KMS-11 (cell line): Measurements from ENCODE around the gene BCL7B.

ENCODE experiments used
- H2AFZ ChIP-seq: fragments of 200-600 bp; sonication (generic); 2 replicates; pipeline ENCODE4 v1.6.1; 2016; ENCODE audit warnings: antibody characterized with exemption, mixed run types, low read depth
- H3K27ac ChIP-seq: fragments of 200-600 bp; sonication (generic); 2 replicates; pipeline ENCODE4 v1.6.1; 2016; ENCODE audit warnings: mild to moderate bottlenecking, mixed run types
- H3K27me3 ChIP-seq: fragments of 200-600 bp; sonication (generic); 2 replicates; pipeline ENCODE4 v1.6.1; 2017; ENCODE audit warnings: mild to moderate bottlenecking, low read depth, mixed run types, moderate library complexity; ENCODE audit not compliant: insufficient read depth
- H3K36me3 ChIP-seq: fragments of 200-600 bp; sonication (generic); 2 replicates; pipeline ENCODE4 v1.6.1; 2017; ENCODE audit warnings: mild to moderate bottlenecking, mixed run types; ENCODE audit not compliant: insufficient read depth
- H3K4me1 ChIP-seq: fragments of 200-600 bp; sonication (generic); 2 replicates; pipeline ENCODE4 v1.6.1; 2016; ENCODE audit warnings: mild to moderate bottlenecking, low read depth, mixed run types; ENCODE audit not compliant: poor library complexity, severe bottlenecking
- H3K4me2 ChIP-seq: fragments of 200-600 bp; sonication (generic); 2 replicates; pipeline ENCODE4 v1.7.0; 2016; ENCODE audit warnings: mild to moderate bottlenecking, mixed run types
- H3K4me3 ChIP-seq: fragments of 200-600 bp; sonication (generic); IDR thresholded peaks from 2 replicates; pipeline ENCODE4 v1.6.1; 2017; ENCODE audit warnings: low read depth, low read length, mixed read lengths; ENCODE audit not compliant: insufficient read depth
- H3K79me2 ChIP-seq: fragments of 200-600 bp; sonication (generic); 2 replicates; pipeline ENCODE4 v1.6.1; 2016; ENCODE audit warnings: low read depth, mixed run types; ENCODE audit not compliant: insufficient read depth
- H3K9ac ChIP-seq: fragments of 200-600 bp; sonication (generic); 2 replicates; pipeline ENCODE4 v1.6.1; 2016; ENCODE audit warnings: mild to moderate bottlenecking, mixed run types
- H4K20me1 ChIP-seq: fragments of 200-600 bp; sonication (generic); 2 replicates; pipeline ENCODE4 v1.6.1; 2016; ENCODE audit warnings: mild to moderate bottlenecking, mixed run types; ENCODE audit not compliant: insufficient read depth
- TF ChIP-seq, protein P1 (sequence below): fragments of 200-600 bp; sonication (generic); conservative IDR thresholded peaks from 2 replicates; pipeline ENCODE4 v1.6.1; 2017; ENCODE audit warnings: low read depth, mild to moderate bottlenecking, antibody characterized with exemption, low read length, moderate library complexity, mixed read lengths

The BCL7B gene

DNA sequence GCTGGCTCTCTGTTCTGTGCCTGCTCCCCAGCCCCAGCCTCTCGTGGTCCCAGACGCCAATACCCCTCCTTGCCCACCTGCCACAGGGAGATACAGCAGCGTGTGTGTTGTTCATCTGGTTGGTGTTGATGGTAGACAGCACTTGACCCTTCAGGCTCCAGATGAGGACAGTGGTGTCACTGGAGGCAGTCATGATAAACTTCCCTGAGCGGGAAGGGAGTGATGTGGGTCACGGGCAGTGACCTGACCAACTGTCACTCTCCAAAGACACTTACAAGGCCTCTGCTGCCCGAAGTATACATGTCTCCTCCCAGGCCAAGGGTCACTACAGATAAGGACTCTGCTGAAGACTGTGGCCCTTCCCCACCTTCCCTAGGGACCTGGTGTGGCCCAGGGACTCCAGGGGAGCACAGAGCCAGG is 15.3 kb upstream of the BCL7B start:
- Histone ChIP-seq H3K9ac (no peak overlapping the region), H3K4me3 (no peak overlapping the region), H3K4me1 (peaks cover 28% of the 10 kb centered on the region), H3K27ac (no peak overlapping the region), H3K36me3 (peaks cover 15% of the 10 kb centered on the region; the same call in 1 of the 2 replicates), H4K20me1 (no peaks in the 10 kb centered on the region), H3K79me2 (peaks cover 30% of the 10 kb centered on the region), H2AFZ (no peak overlapping the region), H3K27me3 (no peaks in the 10 kb centered on the region), H3K4me2 (no peak overlapping the region)
- TF ChIP-seq, protein P1, sequence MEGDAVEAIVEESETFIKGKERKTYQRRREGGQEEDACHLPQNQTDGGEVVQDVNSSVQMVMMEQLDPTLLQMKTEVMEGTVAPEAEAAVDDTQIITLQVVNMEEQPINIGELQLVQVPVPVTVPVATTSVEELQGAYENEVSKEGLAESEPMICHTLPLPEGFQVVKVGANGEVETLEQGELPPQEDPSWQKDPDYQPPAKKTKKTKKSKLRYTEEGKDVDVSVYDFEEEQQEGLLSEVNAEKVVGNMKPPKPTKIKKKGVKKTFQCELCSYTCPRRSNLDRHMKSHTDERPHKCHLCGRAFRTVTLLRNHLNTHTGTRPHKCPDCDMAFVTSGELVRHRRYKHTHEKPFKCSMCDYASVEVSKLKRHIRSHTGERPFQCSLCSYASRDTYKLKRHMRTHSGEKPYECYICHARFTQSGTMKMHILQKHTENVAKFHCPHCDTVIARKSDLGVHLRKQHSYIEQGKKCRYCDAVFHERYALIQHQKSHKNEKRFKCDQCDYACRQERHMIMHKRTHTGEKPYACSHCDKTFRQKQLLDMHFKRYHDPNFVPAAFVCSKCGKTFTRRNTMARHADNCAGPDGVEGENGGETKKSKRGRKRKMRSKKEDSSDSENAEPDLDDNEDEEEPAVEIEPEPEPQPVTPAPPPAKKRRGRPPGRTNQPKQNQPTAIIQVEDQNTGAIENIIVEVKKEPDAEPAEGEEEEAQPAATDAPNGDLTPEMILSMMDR, result no peak

DNA sequence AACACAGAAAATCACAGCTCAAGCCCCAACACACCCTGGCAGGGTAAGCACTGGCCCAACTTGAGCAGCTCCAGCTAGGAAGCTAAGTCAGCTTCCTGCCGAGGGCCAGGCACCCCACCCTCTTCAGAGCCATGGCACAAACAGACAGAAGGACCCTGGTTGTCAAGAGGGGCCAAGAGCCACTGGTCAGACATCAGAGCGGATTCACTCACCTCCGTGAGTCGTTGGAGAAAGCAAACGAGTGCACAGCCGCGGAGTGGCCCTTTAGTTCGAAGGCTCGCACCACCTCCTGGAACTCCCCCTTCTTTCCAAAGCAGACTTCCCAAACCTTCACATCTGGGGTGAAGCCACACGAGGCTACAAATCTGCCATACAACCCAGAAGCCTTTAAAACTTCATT is 13.5 kb upstream of the BCL7B start:
- H3K9ac ChIP-seq, result no peak overlapping the region
- H3K27ac ChIP-seq, result no peak overlapping the region
- TF ChIP-seq, protein P1, result no peak
- H3K4me2 ChIP-seq, result no peak overlapping the region
- peaks cover 12% of the 10 kb centered on the region; the same call in 1 of the 2 replicates for H3K79me2 ChIP-seq
- H3K36me3 ChIP-seq, result peaks cover 15% of the 10 kb centered on the region; the same call in 1 of the 2 replicates
- H4K20me1 ChIP-seq, result no peaks in the 10 kb centered on the region
- H3K27me3 ChIP-seq, result no peaks in the 10 kb centered on the region
- peaks cover 20% of the 10 kb centered on the region for H3K4me1 ChIP-seq
- no peak overlapping the region for H2AFZ ChIP-seq
- H3K4me3 ChIP-seq, result no peak overlapping the region

DNA sequence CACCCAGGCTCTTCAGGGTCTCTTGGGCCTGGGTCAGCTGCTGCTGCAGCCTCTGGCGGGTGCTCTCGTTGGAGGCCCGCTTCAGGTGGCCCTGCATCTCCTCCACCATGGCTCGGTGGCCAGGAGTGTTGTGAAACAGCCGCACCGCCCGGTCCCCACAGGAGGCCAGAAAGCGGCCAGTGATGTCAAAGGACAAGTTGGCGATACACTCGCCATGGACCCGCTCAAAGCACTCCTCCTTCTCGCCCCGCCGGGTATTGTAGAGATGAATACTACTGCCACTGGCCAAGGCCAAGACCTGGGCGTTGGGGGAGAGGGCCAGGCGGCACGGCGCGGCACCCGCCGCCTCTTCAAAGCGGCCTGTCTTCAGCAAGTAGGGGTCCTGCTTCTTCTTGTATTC is 13.0 kb upstream of the BCL7B start:
- Histone ChIP-seq H3K4me2 (no peak overlapping the region), H2AFZ (no peak overlapping the region), H3K9ac (no peak overlapping the region), H3K27ac (no peak overlapping the region), H4K20me1 (no peaks in the 10 kb centered on the region), H3K4me1 (peaks cover 21% of the 10 kb centered on the region), H3K79me2 (peaks cover 8% of the 10 kb centered on the region; the same call in 1 of the 2 replicates), H3K4me3 (no peak overlapping the region), H3K36me3 (peaks cover 15% of the 10 kb centered on the region; the same call in 1 of the 2 replicates), H3K27me3 (no peaks in the 10 kb centered on the region)
- TF ChIP-seq, protein P1, result no peak

DNA sequence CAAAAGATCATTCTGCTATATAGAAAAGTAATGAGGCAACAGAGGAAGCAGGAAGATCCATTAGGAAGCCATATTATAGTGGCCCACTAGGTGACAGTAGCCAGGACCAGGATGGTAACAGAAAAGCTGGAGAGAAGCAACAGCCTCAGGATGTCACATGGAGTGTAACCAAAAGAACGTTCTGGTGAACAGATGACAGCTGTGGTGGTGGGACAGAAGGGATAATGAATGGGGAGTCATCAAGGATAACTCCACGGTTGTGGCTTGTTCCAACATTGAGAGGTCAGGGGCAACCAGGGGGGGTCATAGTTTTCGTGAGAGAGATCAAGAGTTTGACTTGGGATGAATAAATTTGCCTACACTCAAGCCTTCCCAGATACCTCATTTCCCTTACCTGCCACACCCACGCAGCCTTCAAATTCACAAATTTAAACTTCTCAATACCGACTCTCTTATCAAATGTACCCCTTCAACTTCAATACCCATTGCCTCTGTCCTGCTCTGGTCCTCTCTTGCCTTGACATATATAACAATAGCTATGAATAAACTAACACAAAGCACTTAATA is 11.6 kb upstream of the BCL7B start:
- Histone ChIP-seq H3K79me2 (no peaks in the 10 kb centered on the region), H3K4me3 (no peak overlapping the region), H3K9ac (no peak overlapping the region), H3K4me1 (peaks cover 27% of the 10 kb centered on the region), H3K27me3 (no peaks in the 10 kb centered on the region), H3K4me2 (no peak overlapping the region), H3K27ac (no peak overlapping the region), H3K36me3 (peaks cover 13% of the 10 kb centered on the region; the same call in 1 of the 2 replicates), H4K20me1 (no peaks in the 10 kb centered on the region), H2AFZ (no peak overlapping the region)
- TF ChIP-seq, protein P1, result no peak
